Duodenal mucosa (tissue), 2 donors: ENCODE data around the gene OSCP1.

Experiments
- H3K27ac ChIP-seq: one replicate; pipeline ENCODE4 v1.7.0; 2013; ENCODE audit warnings: low read depth, low read length
- H3K27me3 ChIP-seq, 2 donors: one replicate each; pipeline ENCODE4 v1.7.0; 2013; ENCODE audit warnings: low read length in 2 of 2, control low read depth in 1 of 2; ENCODE audit not compliant: insufficient read depth in 2 of 2, control insufficient read depth in 1 of 2
- H3K36me3 ChIP-seq, 2 donors: one replicate each; pipeline ENCODE4 v1.7.0; 2013; ENCODE audit warnings: low read length in 2 of 2, control low read depth in 1 of 2; ENCODE audit not compliant: insufficient read depth in 2 of 2, control insufficient read depth in 1 of 2
- H3K4me1 ChIP-seq, 2 donors: one replicate each; pipeline ENCODE4 v1.7.0; 2013; ENCODE audit warnings: low read length in 2 of 2, control low read depth in 1 of 2; ENCODE audit not compliant: insufficient read depth in 2 of 2, control insufficient read depth in 1 of 2
- H3K4me3 ChIP-seq, 2 donors: one replicate each; pipeline ENCODE4 v1.7.0; 2013; ENCODE audit warnings: low read length in 2 of 2, low read depth in 1 of 2
- H3K9ac ChIP-seq, 2 donors: one replicate each; pipeline ENCODE4 v1.7.0; 2013; ENCODE audit warnings: low read length in 2 of 2, low read depth in 1 of 2
- H3K9me3 ChIP-seq, 2 donors: one replicate each; pipeline ENCODE4 v1.7.0; 2013; ENCODE audit warnings: low read length in 2 of 2, control low read depth in 1 of 2; ENCODE audit not compliant: control insufficient read depth in 1 of 2

Gene OSCP1

DNA sequence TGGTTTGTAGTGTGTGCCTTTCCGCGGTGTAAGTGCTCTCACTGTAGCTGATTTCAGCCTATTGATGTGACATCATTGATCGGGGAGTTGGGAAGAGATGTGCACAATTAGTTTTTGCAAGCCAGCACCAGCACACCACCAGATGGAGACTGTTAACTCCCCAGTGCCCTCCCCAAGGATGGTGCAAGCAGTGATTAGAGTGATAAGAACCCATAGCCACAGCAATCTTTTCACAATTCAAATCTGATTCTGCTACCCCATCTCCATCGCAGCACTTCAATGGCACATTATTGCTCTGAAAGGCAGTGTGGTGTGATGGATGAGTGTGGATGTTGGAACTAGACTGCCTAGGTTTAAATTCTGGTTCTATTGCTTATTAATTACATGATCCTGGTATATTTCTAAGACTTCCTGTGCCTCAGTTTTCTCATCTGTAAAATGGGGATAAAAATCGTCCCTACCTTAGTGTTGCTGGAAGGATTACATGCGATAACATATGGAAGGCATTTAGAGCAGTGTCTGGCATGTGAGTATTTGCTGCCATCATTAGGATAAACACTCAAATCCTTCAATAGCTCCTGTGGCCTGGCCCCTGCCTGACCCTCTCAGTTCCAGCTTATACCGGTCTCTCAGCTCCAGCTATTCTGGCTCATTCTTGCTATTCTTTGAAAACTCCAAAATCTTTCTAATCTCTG lies 25.8 kb upstream of the OSCP1 start:
- Histone ChIP-seq H3K36me3 (no peaks in the 10 kb centered on the region), H3K27ac (no peak overlapping the region), H3K4me1 (no peaks in the 10 kb centered on the region), H3K9me3 (no peaks in the 10 kb centered on the region), H3K9ac (no peak overlapping the region), H3K4me3 (no peak overlapping the region), H3K27me3 (no peaks in the 10 kb centered on the region)

DNA sequence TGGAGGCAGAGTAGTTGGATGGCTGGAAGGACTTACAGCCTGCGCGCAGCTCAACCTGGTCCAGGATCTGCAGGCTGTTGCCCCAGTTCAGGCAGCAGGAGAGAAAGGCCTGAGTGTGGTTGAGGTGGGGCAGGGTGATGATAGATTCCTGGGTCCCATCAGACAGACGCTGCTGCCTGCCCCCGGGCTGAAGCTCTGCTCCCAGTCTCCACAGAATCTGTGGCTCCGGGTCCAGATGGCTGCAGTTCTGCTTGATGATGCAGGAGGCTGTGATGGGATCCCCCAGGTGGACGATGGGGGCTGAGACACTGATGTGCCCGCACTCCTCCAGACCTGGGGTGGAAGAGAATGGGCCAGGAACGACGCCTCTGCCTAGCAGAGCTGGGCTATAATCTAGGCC lies 25.1 kb upstream of the OSCP1 start:
- H3K9me3 ChIP-seq, result no peaks in the 10 kb centered on the region
- no peaks in the 10 kb centered on the region for H3K36me3 ChIP-seq
- H3K27ac ChIP-seq, result no peak overlapping the region
- H3K9ac ChIP-seq, result no peak overlapping the region
- H3K4me1 ChIP-seq, result no peaks in the 10 kb centered on the region
- no peak overlapping the region for H3K4me3 ChIP-seq
- H3K27me3 ChIP-seq, result no peaks in the 10 kb centered on the region

DNA sequence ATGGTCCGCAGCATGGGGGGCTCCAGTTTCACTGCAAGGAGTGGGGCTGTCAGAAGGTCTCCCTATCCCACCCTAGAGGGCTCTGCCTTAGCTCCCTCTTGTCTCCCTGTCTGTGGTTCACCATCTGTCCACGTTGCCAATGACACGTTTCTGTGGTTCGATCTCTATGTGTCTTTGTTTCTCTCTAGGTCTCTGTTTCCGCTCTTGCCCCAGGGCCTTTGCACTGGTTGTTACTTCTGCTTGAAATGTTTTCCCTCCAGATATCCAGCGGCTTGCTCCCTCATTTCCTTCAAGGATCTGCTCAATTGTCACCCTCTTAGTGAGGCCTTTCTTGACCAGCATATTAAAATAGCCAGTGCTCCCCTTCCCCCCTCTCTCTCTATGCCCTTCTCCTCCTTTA lies 22.4 kb upstream of the OSCP1 start:
- H3K27me3 ChIP-seq, result no peaks in the 10 kb centered on the region
- H3K4me3 ChIP-seq, result no peak overlapping the region
- H3K36me3 ChIP-seq, result no peaks in the 10 kb centered on the region
- H3K9ac ChIP-seq, result no peak overlapping the region
- H3K27ac ChIP-seq, result no peak overlapping the region
- H3K4me1 ChIP-seq, result no peaks in the 10 kb centered on the region
- no peaks in the 10 kb centered on the region for H3K9me3 ChIP-seq

DNA sequence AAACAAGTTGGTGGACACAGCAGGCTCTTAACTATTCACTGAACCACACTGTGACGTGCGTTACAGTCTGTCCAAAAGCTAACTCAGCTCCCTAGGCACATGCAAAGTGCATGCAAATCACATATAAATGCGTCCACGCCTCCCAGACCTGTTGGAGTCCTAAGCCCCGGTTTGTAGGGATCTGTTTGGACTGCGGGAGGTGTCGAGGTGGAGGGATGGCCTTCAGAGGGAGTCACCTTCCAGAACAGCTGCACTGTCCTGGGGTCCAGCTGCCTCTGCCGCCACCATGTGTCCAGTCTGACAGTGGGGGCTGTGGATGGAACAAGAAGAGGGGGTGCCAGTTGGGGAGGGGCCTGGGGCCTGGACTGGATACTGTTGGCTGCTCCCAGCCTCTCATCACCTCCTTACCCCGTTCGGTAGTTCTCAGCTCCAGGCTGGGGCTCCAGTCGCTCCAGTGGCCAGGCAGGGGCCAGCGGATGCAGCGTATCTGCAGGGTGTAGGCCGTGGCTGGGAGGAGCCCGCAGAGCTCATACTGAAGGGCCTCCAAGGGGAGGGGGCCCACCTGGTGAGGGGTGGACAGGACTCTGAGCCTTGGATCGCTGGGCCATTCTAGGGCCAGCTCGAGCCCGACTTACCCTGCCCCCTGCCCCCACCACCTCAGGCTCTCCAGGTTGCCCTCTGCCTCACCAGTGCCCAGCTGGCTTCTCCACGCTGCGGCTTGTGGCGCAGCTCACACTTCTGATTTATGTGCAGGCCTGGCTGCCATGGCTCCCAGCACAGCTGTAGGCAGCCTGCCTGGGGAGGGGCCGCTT lies 21.8 kb upstream of the OSCP1 start:
- Histone ChIP-seq H3K4me3 (no peak overlapping the region), H3K27ac (no peak overlapping the region), H3K9ac (no peak overlapping the region), H3K36me3 (no peaks in the 10 kb centered on the region), H3K9me3 (no peaks in the 10 kb centered on the region), H3K27me3 (no peaks in the 10 kb centered on the region), H3K4me1 (no peaks in the 10 kb centered on the region)

DNA sequence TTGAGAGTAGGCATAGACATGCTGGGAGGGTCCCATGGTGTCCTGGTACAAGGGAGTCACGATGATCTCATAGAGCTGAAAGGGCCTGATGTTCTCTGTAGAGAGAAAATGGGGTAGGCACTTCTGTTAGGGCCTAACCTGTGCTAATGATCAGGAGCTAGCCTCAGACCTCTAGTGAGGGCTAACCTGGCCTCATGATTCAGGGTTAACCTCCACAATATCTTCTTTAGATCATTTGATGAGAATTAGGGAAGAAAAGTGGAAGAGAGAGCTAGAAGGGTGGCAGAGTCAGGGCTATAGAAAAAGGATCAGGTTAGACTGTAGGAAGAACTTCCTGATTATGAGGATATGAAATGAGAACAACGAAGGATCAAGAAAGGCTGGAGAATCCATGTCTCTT lies 18.9 kb upstream of the OSCP1 start:
- H3K27ac ChIP-seq, result no peak overlapping the region
- H3K4me1 ChIP-seq, result peaks cover 5 to 10% of the 10 kb centered on the region in 2 donors
- no peak overlapping the region for H3K9ac ChIP-seq
- no peaks in the 10 kb centered on the region for H3K36me3 ChIP-seq
- no peak overlapping the region for H3K4me3 ChIP-seq
- no peaks in the 10 kb centered on the region for H3K27me3 ChIP-seq
- H3K9me3 ChIP-seq, result no peaks in the 10 kb centered on the region

DNA sequence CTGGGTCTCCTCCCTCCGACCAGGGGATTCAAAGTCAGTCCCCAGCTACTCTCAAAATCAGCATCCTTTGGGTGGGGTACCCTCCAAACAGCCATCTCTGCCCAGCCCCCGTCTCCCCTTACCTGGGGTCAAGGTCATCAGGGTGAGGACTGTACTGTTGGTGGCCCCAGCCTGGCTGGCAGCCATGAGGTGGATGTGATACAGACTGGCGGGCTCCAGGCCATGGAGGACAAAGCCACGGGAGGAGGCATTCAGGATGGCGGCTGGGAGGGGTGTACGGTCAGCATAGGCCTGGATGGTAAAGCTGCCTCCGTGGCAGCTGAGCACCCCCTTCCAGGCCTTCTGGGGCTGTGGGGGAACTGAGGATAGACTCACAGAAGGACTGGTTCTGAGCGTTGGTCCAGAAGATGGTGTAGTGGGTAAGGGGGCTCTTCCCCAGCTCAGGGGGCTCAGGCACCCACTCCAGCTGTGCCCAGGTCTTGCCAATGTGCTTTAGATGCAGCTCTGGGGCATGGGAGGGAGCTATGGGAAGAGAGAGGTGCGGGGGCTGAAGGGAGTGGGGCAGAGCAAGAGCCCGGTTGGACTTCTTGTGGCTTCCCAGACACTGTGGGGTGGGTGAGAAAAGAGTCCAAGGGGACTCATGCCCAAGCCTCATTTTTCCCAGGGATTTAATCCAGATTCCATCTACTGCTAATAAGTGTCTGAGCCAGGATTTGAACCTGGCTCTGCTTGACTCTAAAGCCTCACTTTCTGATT lies 17.6 kb upstream of the OSCP1 start:
- Histone ChIP-seq H3K9ac (no peak overlapping the region), H3K27ac (no peak overlapping the region), H3K9me3 (no peaks in the 10 kb centered on the region), H3K4me1 (peaks cover 11 to 16% of the 10 kb centered on the region in 2 donors), H3K27me3 (no peaks in the 10 kb centered on the region), H3K36me3 (no peaks in the 10 kb centered on the region), H3K4me3 (no peak overlapping the region)

DNA sequence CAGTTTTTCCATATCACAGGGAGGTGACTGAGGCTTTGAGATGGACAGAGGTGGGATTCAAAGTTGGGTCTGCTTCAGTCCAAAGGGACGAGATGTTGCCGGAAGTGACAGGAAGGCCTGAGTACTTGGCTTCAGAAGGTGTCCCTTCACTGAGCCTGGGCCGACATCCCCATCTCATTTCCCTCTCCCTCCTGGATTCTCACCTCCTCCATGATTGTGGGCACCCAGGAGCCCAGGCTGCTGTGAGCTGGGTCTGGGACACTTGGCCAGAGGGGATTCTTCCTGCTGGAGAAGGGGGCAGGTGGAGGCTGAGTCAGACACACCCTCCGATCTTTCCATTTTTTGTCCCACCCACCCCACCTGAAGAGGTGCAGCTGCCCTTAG lies 16.8 kb upstream of the OSCP1 start:
- Histone ChIP-seq H3K4me1 (peaks cover 15 to 16% of the 10 kb centered on the region in 2 donors), H3K4me3 (no peak overlapping the region), H3K9me3 (no peaks in the 10 kb centered on the region)

DNA sequence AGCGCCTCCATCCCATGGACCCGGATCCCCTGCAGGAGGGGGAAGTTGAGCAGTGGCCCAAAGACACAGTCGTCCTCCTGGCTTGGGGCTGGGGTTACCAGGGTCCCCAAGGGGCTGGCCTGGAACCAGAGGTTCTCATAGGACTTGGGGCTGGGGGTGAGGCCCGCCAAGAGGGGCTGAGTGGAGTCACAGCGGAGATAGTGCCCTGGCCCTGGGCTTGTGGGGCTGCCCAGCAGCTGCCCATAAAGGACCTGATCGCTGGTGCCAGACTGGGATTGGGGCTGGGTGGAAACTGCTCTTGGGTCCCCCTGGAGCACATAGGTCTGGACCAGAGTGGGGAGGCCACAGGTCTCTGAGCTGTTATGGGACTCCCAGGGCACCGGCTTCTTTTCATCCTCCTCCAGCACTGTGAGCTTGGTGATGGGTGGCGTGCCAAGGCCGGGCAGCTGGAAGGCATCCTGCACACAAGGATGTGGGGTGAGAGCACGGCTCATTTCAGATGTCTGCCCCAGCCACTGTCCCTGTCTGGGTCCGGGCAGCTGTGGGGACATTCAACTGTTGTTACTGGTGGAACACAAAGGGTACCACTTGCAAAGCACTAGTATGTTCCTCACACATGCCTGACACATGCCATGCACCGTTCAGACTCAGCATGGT lies 16.2 kb upstream of the OSCP1 start:
- H3K27me3 ChIP-seq, result no peaks in the 10 kb centered on the region
- H3K27ac ChIP-seq, result no peak overlapping the region
- peaks cover 15 to 16% of the 10 kb centered on the region in 2 donors for H3K4me1 ChIP-seq
- H3K36me3 ChIP-seq, result peaks cover 1 to 10% of the 10 kb centered on the region in 2 donors
- no peak overlapping the region for H3K9ac ChIP-seq
- H3K9me3 ChIP-seq, result no peaks in the 10 kb centered on the region
- no peak overlapping the region for H3K4me3 ChIP-seq

More for the DNA sequence above, 16.8 kb upstream of the OSCP1 start:
- no peaks in the 10 kb centered on the region for H3K27me3 ChIP-seq
- no peak overlapping the region for H3K27ac ChIP-seq
- H3K9ac ChIP-seq, result no peak overlapping the region
- peaks cover 0 to 5% of the 10 kb centered on the region in 2 donors for H3K36me3 ChIP-seq

DNA sequence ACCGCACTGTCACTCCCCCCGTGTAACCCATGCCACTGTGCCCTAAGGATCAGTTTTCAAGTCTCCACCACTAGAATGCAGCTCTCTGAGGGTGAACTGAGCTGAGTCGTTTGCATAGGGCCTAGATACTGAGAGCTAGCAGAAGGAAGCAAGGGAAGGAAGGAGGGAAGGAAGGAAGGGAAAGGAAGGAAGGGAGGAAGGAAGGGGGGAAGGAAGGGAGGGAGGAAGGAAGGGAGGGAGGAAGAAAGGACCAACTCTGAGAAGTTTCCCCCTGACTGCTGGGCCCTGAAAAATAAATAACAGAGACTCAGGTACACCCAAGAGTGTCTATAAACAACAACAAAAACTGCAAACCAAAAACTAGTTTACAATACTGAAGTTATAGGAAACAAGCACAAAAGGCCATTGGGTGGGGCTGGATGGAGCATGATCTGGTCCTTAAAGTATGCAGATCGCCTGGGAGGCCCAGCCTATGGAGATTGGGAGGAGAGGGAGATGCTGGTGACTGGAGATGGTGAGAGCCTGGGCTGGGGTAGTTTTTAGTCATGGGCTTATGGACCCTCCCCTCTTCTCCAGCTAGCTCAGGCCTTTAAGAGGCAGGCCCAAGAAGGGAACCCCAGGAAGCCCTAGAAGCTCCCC lies 15.6 kb upstream of the OSCP1 start:
- Histone ChIP-seq H3K27ac (no peak overlapping the region), H3K27me3 (no peaks in the 10 kb centered on the region), H3K4me1 (peaks cover 15 to 16% of the 10 kb centered on the region in 2 donors), H3K9ac (no peak overlapping the region), H3K4me3 (no peak overlapping the region), H3K9me3 (no peaks in the 10 kb centered on the region), H3K36me3 (peaks cover 6 to 17% of the 10 kb centered on the region in 2 donors)
